Ishikawa (cell line): ENCODE results near the gene PCSK7.

Experiments
- CEBPB ChIP-seq: IDR thresholded peaks from 2 replicates; pipeline ENCODE4 v1.6.1; 2012
- CREB1 ChIP-seq: IDR thresholded peaks from 2 replicates; pipeline ENCODE4 v1.6.1; 2012; ENCODE audit warnings: low read depth
- EGR1 ChIP-seq: IDR thresholded peaks from 2 replicates; pipeline ENCODE4 v1.6.1; 2012
- EP300 ChIP-seq: IDR thresholded peaks from 2 replicates; pipeline ENCODE4 v1.6.1; 2012; ENCODE audit warnings: borderline replicate concordance
- FOXM1 ChIP-seq: IDR thresholded peaks from 2 replicates; pipeline ENCODE4 v1.6.1; 2012; ENCODE audit warnings: low read depth, borderline replicate concordance
- MAX ChIP-seq: IDR thresholded peaks from 2 replicates; pipeline ENCODE4 v1.6.1; 2012
- NFIC ChIP-seq: IDR thresholded peaks from 2 replicates; pipeline ENCODE4 v1.6.1; 2012
- RAD21 ChIP-seq: IDR thresholded peaks from 2 replicates; pipeline ENCODE4 v1.6.1; 2012; ENCODE audit warnings: low read depth
- REST ChIP-seq: IDR thresholded peaks from 2 replicates; pipeline ENCODE4 v1.6.1; 2012; ENCODE audit warnings: low read depth, mild to moderate bottlenecking
- TAF1 ChIP-seq: IDR thresholded peaks from 2 replicates; pipeline ENCODE4 v1.6.1; 2012; ENCODE audit warnings: low read depth, mild to moderate bottlenecking
- TCF12 ChIP-seq: IDR thresholded peaks from 2 replicates; pipeline ENCODE4 v1.6.1; 2012; ENCODE audit warnings: low read depth
- TEAD4 ChIP-seq: IDR thresholded peaks from 2 replicates; pipeline ENCODE4 v1.6.1; 2012
- USF1 ChIP-seq: IDR thresholded peaks from 2 replicates; pipeline ENCODE4 v1.6.1; 2012
- YY1 ChIP-seq: IDR thresholded peaks from 2 replicates; pipeline ENCODE4 v1.6.1; 2012; ENCODE audit warnings: low read depth
- ZBTB7A ChIP-seq: IDR thresholded peaks from 2 replicates; pipeline ENCODE4 v1.6.1; 2012; ENCODE audit warnings: low read depth

PCSK7 gene

GRCh38 chr11:117175781-117176180, 56.1 kb downstream of the PCSK7 start:
- TF ChIP-seq TCF12 (no peak), NFIC (no peak), ZBTB7A (no peak), FOXM1 (no peak), TAF1 (no peak), RAD21 (no peak), EGR1 (no peak), EP300 (no peak), REST (no peak), CEBPB (no peak), CREB1 (no peak), MAX (no peak), USF1 (no peak), TEAD4 (no peak), YY1 (no peak)

- TF ChIP-seq TCF12, result no peak
- TF ChIP-seq CREB1, result no peak
- no peak for TF ChIP-seq ZBTB7A
- no peak for TF ChIP-seq EP300
Observed at GRCh38 chr11:117175104-117175503, 56.8 kb downstream of the PCSK7 start.

GRCh38 chr11:117172724-117173421, 59.0 kb downstream of the PCSK7 start:
- no peak for TF ChIP-seq ZBTB7A
- TF ChIP-seq MAX, result no peak
- TF ChIP-seq FOXM1, result no peak
- TF ChIP-seq NFIC, result no peak
- no peak for TF ChIP-seq YY1
- TF ChIP-seq EGR1, result no peak
- TF ChIP-seq CEBPB, result no peak
- TF ChIP-seq RAD21, result no peak
- no peak for TF ChIP-seq CREB1
- no peak for TF ChIP-seq EP300
- TF ChIP-seq TAF1, result no peak
- TF ChIP-seq TCF12, result no peak
- no peak for TF ChIP-seq TEAD4
- TF ChIP-seq REST, result no peak
- TF ChIP-seq USF1, result no peak

GRCh38 chr11:117171404-117172061, 60.3 kb downstream of the PCSK7 start:
- TF ChIP-seq TCF12 (no peak), EGR1 (no peak), REST (no peak), CREB1 (no peak), TEAD4 (no peak), USF1 (no peak), EP300 (no peak), FOXM1 (no peak), NFIC (no peak), YY1 (no peak), ZBTB7A (no peak), TAF1 (no peak), CEBPB (no peak), MAX (no peak), RAD21 (no peak)
